ENCODE measurements around the gene DLG2.
"Not testable (repeated sequence)": the region's sequence is repeated elsewhere in the genome, so short reads cannot be mapped to it uniquely, and the experiment has no call there.

Gene DLG2

GRCh38 chr11:85118151-85118550 is 509.0 kb downstream of the DLG2 start:
- Mint-ChIP-seq H3K4me3 (no peak overlapping the region), H3K36me3 (ENCODE audit: low read depth) (no peaks in the 10 kb centered on the region), H3K4me1 (no peaks in the 10 kb centered on the region), H3K27me3 (ENCODE audit: low read depth) (no peaks in the 10 kb centered on the region), H3K27ac (no peak overlapping the region), H3K9me3 (no peaks in the 10 kb centered on the region)
- TF ChIP-seq, protein P1, sequence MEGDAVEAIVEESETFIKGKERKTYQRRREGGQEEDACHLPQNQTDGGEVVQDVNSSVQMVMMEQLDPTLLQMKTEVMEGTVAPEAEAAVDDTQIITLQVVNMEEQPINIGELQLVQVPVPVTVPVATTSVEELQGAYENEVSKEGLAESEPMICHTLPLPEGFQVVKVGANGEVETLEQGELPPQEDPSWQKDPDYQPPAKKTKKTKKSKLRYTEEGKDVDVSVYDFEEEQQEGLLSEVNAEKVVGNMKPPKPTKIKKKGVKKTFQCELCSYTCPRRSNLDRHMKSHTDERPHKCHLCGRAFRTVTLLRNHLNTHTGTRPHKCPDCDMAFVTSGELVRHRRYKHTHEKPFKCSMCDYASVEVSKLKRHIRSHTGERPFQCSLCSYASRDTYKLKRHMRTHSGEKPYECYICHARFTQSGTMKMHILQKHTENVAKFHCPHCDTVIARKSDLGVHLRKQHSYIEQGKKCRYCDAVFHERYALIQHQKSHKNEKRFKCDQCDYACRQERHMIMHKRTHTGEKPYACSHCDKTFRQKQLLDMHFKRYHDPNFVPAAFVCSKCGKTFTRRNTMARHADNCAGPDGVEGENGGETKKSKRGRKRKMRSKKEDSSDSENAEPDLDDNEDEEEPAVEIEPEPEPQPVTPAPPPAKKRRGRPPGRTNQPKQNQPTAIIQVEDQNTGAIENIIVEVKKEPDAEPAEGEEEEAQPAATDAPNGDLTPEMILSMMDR (IDR thresholded peaks at IDR 0.05; ENCODE audit: unreplicated experiment in 3 of 3): no peak

- no peaks in the 10 kb centered on the region for H3K9me3 Mint-ChIP-seq
- H3K36me3 Mint-ChIP-seq (ENCODE audit: low read depth): no peaks in the 10 kb centered on the region
These were observed 511.3 kb downstream of the DLG2 start for GRCh38 chr11:85115798-85116197.

GRCh38 chr11:85114786-85115185 is 512.4 kb downstream of the DLG2 start:
- H3K27me3 Mint-ChIP-seq (ENCODE audit: low read depth): no peaks in the 10 kb centered on the region
- no peak overlapping the region for H3K27ac Mint-ChIP-seq
- H3K9me3 Mint-ChIP-seq: no peaks in the 10 kb centered on the region
- no peaks in the 10 kb centered on the region for H3K36me3 Mint-ChIP-seq (ENCODE audit: low read depth)
- no peaks in the 10 kb centered on the region for H3K4me1 Mint-ChIP-seq
- H3K4me3 Mint-ChIP-seq: no peak overlapping the region
- TF ChIP-seq, protein P1 (IDR thresholded peaks at IDR 0.05; ENCODE audit: unreplicated experiment in 3 of 3): no peak

More at GRCh38 chr11:85115798-85116197, 511.3 kb downstream of the DLG2 start:
- Mint-ChIP-seq H3K4me1 (no peaks in the 10 kb centered on the region), H3K4me3 (no peak overlapping the region), H3K27ac (no peak overlapping the region), H3K27me3 (ENCODE audit: low read depth) (no peaks in the 10 kb centered on the region)
- TF ChIP-seq, protein P1 (IDR thresholded peaks at IDR 0.05; ENCODE audit: unreplicated experiment in 3 of 3): no peak

DNA sequence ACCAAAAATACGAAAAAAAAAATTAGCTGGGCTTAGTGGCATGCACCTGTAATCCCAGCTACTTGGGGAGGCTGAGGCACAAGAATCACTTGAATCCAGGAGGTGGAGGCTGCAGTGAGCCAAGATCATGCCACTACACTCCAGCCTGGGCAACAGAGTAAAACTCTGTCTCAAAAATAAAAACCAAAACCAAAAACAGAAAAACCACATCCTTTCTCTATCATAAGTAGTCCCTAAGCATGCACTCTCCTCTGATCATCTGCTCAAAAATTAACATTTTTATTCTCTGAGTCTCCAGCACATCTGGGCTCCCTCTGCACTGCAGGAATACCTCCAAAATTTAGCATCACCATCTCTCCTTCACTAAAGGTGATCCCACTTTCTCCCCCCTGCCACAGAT is 516.9 kb downstream of the DLG2 start:
- not testable (repeated sequence) for H3K27ac Mint-ChIP-seq

GRCh38 chr11:85109141-85109540 is 518.0 kb downstream of the DLG2 start:
- no peaks in the 10 kb centered on the region for H3K27me3 Mint-ChIP-seq (ENCODE audit: low read depth)
- H3K36me3 Mint-ChIP-seq (ENCODE audit: low read depth): no peaks in the 10 kb centered on the region
- TF ChIP-seq, protein P1 (IDR thresholded peaks at IDR 0.05; ENCODE audit: unreplicated experiment in 3 of 3): no peak
- H3K4me3 Mint-ChIP-seq: no peak overlapping the region
- no peaks in the 10 kb centered on the region for H3K9me3 Mint-ChIP-seq
- H3K4me1 Mint-ChIP-seq: no peaks in the 10 kb centered on the region
- H3K27ac Mint-ChIP-seq: no peak overlapping the region

More for the DNA sequence above, 516.9 kb downstream of the DLG2 start:
- H3K4me3 Mint-ChIP-seq; H3K36me3 Mint-ChIP-seq (ENCODE audit: low read depth); H3K27me3 Mint-ChIP-seq (ENCODE audit: low read depth); H3K9me3 Mint-ChIP-seq; H3K4me1 Mint-ChIP-seq: not testable (repeated sequence)

DNA sequence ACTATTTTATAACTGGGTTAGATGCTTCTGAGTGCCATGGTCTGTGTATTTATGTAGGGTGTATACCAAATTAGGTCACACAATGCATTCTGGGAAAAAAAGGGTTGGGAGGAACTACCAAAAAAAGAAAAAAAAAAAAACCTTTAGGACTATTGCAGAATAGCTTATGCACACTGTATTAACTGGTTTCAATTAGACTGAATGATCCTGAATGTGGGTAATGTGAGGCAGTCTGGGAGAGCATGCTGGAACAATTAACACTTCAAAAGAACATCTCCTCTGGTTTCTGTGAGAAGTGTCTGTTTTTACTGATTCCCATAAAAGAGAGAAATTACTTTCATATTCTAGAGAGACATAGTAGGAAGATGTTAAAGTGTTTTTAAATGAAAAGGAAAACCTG is 521.3 kb downstream of the DLG2 start:
- Mint-ChIP-seq H3K9me3 (no peaks in the 10 kb centered on the region), H3K27me3 (ENCODE audit: low read depth) (no peaks in the 10 kb centered on the region), H3K4me1 (no peaks in the 10 kb centered on the region), H3K4me3 (no peak overlapping the region), H3K36me3 (ENCODE audit: low read depth) (no peaks in the 10 kb centered on the region), H3K27ac (no peak overlapping the region)
- TF ChIP-seq, protein P1 (IDR thresholded peaks at IDR 0.05; ENCODE audit: unreplicated experiment in 3 of 3): no peak

Data from nephron (organoid).